ENCODE measurements around the gene PALD1. TPM values are rescaled to one million over a fixed set of nuclear protein-coding genes. Genes with fewer than 3 reads are reported as not detected.

PALD1 gene
- total RNA-seq, 1 experiment from 2014 or later = 1.3 TPM

- no peak for DNase-seq (ENCODE audit: low spot score)
These were observed 110.4 kb downstream of the PALD1 start for GRCh38 chr10:70588859-70589570.

GRCh38 chr10:70589762-70590654 is 111.4 kb downstream of the PALD1 start:
- DNase-seq (ENCODE audit: low spot score) = peak; percentile 27

- DNase-seq (ENCODE audit: low spot score) = no peak
These were observed 112.3 kb downstream of the PALD1 start for GRCh38 chr10:70590655-70591416.

GRCh38 chr10:70592186-70592735 is 113.7 kb downstream of the PALD1 start:
- DNase-seq (ENCODE audit: low spot score) = no peak

GRCh38 chr10:70592746-70593512 is 114.4 kb downstream of the PALD1 start:
- DNase-seq (ENCODE audit: low spot score) = no peak

- no peak for DNase-seq (ENCODE audit: low spot score)
These were observed 114.9 kb downstream of the PALD1 start for GRCh38 chr10:70593513-70593890.

GRCh38 chr10:70594161-70594560 is 115.6 kb downstream of the PALD1 start:
- no peak for DNase-seq (ENCODE audit: low spot score)

- no peak for DNase-seq (ENCODE audit: low spot score)
These were observed 117.0 kb downstream of the PALD1 start for GRCh38 chr10:70595566-70596016.

- DNase-seq (ENCODE audit: low spot score) = no peak
These were observed 117.7 kb downstream of the PALD1 start for GRCh38 chr10:70596110-70596798.

- DNase-seq (ENCODE audit: low spot score) = no peak
These were observed 118.6 kb downstream of the PALD1 start for GRCh38 chr10:70596860-70597809.

GRCh38 chr10:70597856-70598815 is 119.6 kb downstream of the PALD1 start:
- DNase-seq (ENCODE audit: low spot score) = no peak

- DNase-seq (ENCODE audit: low spot score) = no peak
These were observed 120.3 kb downstream of the PALD1 start for GRCh38 chr10:70598857-70599295.

GRCh38 chr10:70599319-70599718 is 120.8 kb downstream of the PALD1 start:
- no peak for DNase-seq (ENCODE audit: low spot score)

- DNase-seq (ENCODE audit: low spot score) = no peak
These were observed 121.2 kb downstream of the PALD1 start for GRCh38 chr10:70599791-70600190.

GRCh38 chr10:70600512-70601395 is 122.2 kb downstream of the PALD1 start:
- no peak for DNase-seq (ENCODE audit: low spot score)

GRCh38 chr10:70601746-70602145 is 123.2 kb downstream of the PALD1 start:
- DNase-seq (ENCODE audit: low spot score) = no peak
